ENCODE measurements around the gene LNP1. TPM values are rescaled to one million over a fixed set of nuclear protein-coding genes. Genes with fewer than 3 reads are reported as not detected.

Gene LNP1
- total RNA-seq, 1 donor from 2014 or later, result 26.5 TPM

- H3K9me3 Mint-ChIP-seq, result peaks cover 3% of the 10 kb centered on the region
- Histone ChIP-seq H3K36me3 (peaks cover 4% of the 10 kb centered on the region), H3K9me3 (ENCODE audit: low read depth) (no peaks in the 10 kb centered on the region), H3K27ac (no peak overlapping the region), H4K20me1 (ENCODE audit: low read depth) (no peaks in the 10 kb centered on the region), H3K27me3 (no peaks in the 10 kb centered on the region), H2AFZ (replicated peaks) (no peak overlapping the region), H3F3A (ENCODE audit: low read depth) (no peaks in the 10 kb centered on the region), H3K4me3 (no peak overlapping the region), H3K9ac (no peak overlapping the region), H3K4me2 (no peak overlapping the region), H3K4me1 (no peaks in the 10 kb centered on the region), H3K79me2 (ENCODE audit: low read depth) (no peaks in the 10 kb centered on the region)
- no peaks in the 10 kb centered on the region for H3K4me1 Mint-ChIP-seq
- no peaks in the 10 kb centered on the region for H3K27me3 Mint-ChIP-seq (ENCODE audit: insufficient read depth, low read depth)
- no peak overlapping the region for H3K27ac Mint-ChIP-seq
- peaks cover 22% of the 10 kb centered on the region for H3K36me3 Mint-ChIP-seq
- no peak for TF ChIP-seq EZH2 (IDR thresholded peaks at IDR 0.05)
- no peak for DNase-seq (ENCODE audit: low spot score)
- H3K4me3 Mint-ChIP-seq, result no peak overlapping the region
Observed at GRCh38 chr3:100360757-100361496, 40.4 kb upstream of the LNP1 start.

GRCh38 chr3:100361897-100362296, 39.4 kb upstream of the LNP1 start:
- Histone ChIP-seq H3K9me3 (ENCODE audit: low read depth) (no peaks in the 10 kb centered on the region), H3K27me3 (no peaks in the 10 kb centered on the region), H4K20me1 (ENCODE audit: low read depth) (no peaks in the 10 kb centered on the region), H3K27ac (no peak overlapping the region), H3K4me3 (no peak overlapping the region), H3K9ac (no peak overlapping the region), H3K4me1 (no peaks in the 10 kb centered on the region), H3K79me2 (ENCODE audit: low read depth) (no peaks in the 10 kb centered on the region), H2AFZ (replicated peaks) (no peak overlapping the region), H3F3A (ENCODE audit: low read depth) (no peaks in the 10 kb centered on the region), H3K4me2 (no peak overlapping the region), H3K36me3 (peaks cover 4% of the 10 kb centered on the region)
- peaks cover 3% of the 10 kb centered on the region for H3K9me3 Mint-ChIP-seq
- no peaks in the 10 kb centered on the region for H3K4me1 Mint-ChIP-seq
- no peaks in the 10 kb centered on the region for H3K27me3 Mint-ChIP-seq (ENCODE audit: insufficient read depth, low read depth)
- DNase-seq (ENCODE audit: low spot score), result no peak
- TF ChIP-seq EZH2 (IDR thresholded peaks at IDR 0.05) (no peak), CTCF (IDR thresholded peaks at IDR 0.05) (no peak), EZH2phosphoT487 (IDR thresholded peaks at IDR 0.05) (no peak)
- no peak overlapping the region for H3K4me3 Mint-ChIP-seq
- no peak overlapping the region for H3K27ac Mint-ChIP-seq
- peaks cover 22% of the 10 kb centered on the region for H3K36me3 Mint-ChIP-seq

GRCh38 chr3:100364421-100364820, 36.9 kb upstream of the LNP1 start:
- Histone ChIP-seq H3K36me3 (peaks cover 7% of the 10 kb centered on the region), H3K79me2 (ENCODE audit: low read depth) (no peaks in the 10 kb centered on the region), H3K27ac (no peak overlapping the region), H3K9me3 (ENCODE audit: low read depth) (no peaks in the 10 kb centered on the region), H3K4me1 (no peaks in the 10 kb centered on the region), H3K4me3 (no peak overlapping the region), H4K20me1 (ENCODE audit: low read depth) (no peaks in the 10 kb centered on the region), H3K27me3 (no peaks in the 10 kb centered on the region), H3K4me2 (no peak overlapping the region), H2AFZ (replicated peaks) (no peak overlapping the region), H3K9ac (no peak overlapping the region), H3F3A (ENCODE audit: low read depth) (no peaks in the 10 kb centered on the region)
- Mint-ChIP-seq H3K36me3 (peaks cover 22% of the 10 kb centered on the region), H3K27me3 (ENCODE audit: insufficient read depth, low read depth) (no peaks in the 10 kb centered on the region), H3K27ac (no peak overlapping the region), H3K9me3 (peaks cover 3% of the 10 kb centered on the region), H3K4me1 (no peaks in the 10 kb centered on the region), H3K4me3 (no peak overlapping the region)
- no peak for DNase-seq (ENCODE audit: low spot score)
- TF ChIP-seq EZH2 (IDR thresholded peaks at IDR 0.05) (no peak), EZH2phosphoT487 (IDR thresholded peaks at IDR 0.05) (no peak)

- H3K4me1 Mint-ChIP-seq, result no peaks in the 10 kb centered on the region
- no peaks in the 10 kb centered on the region for H3K9me3 ChIP-seq (ENCODE audit: low read depth)
- H3K27me3 ChIP-seq, result no peaks in the 10 kb centered on the region
- peaks cover 15% of the 10 kb centered on the region for H3K36me3 ChIP-seq
- peaks cover 3% of the 10 kb centered on the region for H3K9me3 Mint-ChIP-seq
- no peaks in the 10 kb centered on the region for H3K4me1 ChIP-seq
- no peak overlapping the region for H3K4me2 ChIP-seq
- no peaks in the 10 kb centered on the region for H3K79me2 ChIP-seq (ENCODE audit: low read depth)
- no peak overlapping the region for H3K27ac Mint-ChIP-seq
- no peaks in the 10 kb centered on the region for H4K20me1 ChIP-seq (ENCODE audit: low read depth)
- H3K9ac ChIP-seq, result no peak overlapping the region
- H3K27me3 Mint-ChIP-seq (ENCODE audit: insufficient read depth, low read depth), result no peaks in the 10 kb centered on the region
- TF ChIP-seq EZH2 (IDR thresholded peaks at IDR 0.05) (no peak), CTCF (IDR thresholded peaks at IDR 0.05) (no peak)
- no peak for DNase-seq (ENCODE audit: low spot score)
- no peaks in the 10 kb centered on the region for H3F3A ChIP-seq (ENCODE audit: low read depth)
- H3K4me3 Mint-ChIP-seq, result no peak overlapping the region
- H3K36me3 Mint-ChIP-seq, result peaks cover 17% of the 10 kb centered on the region
- H2AFZ ChIP-seq (replicated peaks), result no peak overlapping the region
- no peak overlapping the region for H3K27ac ChIP-seq
- no peak overlapping the region for H3K4me3 ChIP-seq
Observed at GRCh38 chr3:100366424-100366823, 34.9 kb upstream of the LNP1 start.

Data from neural progenitor cell (in vitro differentiated cells).